Measurements from ENCODE around the gene STRAP.

DNA sequence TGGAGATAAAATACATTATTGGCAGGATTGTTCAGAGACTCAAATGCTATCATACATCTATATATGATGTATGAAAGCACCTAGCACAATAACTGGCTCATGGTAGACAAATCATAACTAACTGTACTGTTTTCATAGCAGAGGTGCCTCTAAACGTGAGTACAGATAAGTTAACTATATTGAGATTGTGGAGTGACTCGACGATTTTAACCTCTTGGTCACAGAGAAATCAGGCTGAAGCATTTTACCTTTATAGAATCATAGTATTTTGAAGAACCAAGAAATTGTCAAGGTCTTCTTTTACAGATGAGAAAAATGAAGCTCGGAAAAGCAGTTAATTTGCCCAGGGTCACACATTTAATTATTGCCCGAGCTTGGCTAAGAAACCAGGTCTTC, 28.3 kb downstream of the STRAP start:
- no peak for TF ChIP-seq CTCF (IDR thresholded peaks at IDR 0.05)
- TF ChIP-seq EZH2 (IDR thresholded peaks at IDR 0.05; ENCODE audit: borderline replicate concordance, insufficient read depth, low read depth, low read length, poor library complexity, severe bottlenecking) = no peak

Data from B cell (primary cell).